ENCODE results near the gene PPIA. TPM values are rescaled to one million over a fixed set of nuclear protein-coding genes. Genes with fewer than 3 reads are reported as not detected.
"Not testable (repeated sequence)": the region's sequence is repeated elsewhere in the genome, so short reads cannot be mapped to it uniquely, and the experiment has no call there.

The PPIA gene
- polyA plus RNA-seq, 3 donors: 1,342 to 1,541 (median 1,458) TPM

DNA sequence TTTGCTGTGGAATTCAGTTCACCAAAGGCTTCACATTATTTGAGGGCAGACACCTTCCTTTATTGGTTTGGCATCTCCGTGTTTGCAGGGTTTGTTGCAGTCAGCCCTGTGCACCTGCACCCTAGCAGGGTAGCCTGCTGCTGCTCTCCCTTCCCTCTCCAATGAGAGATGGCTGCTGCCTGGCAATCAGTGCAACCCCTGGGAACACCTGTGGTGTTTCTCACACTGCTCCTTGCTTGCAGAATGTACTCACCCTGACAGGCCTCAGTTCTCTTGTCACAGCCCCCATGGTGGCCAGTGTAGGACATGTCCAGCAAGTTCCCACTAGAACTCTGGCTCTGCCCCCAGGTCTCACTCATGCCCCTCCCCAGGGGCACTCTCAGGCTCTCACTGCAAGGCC, 12.1 kb upstream of the PPIA start:
- no peak for DNase-seq (ENCODE audit: low read depth in 3 of 3, low spot score in 2 of 3)

DNA sequence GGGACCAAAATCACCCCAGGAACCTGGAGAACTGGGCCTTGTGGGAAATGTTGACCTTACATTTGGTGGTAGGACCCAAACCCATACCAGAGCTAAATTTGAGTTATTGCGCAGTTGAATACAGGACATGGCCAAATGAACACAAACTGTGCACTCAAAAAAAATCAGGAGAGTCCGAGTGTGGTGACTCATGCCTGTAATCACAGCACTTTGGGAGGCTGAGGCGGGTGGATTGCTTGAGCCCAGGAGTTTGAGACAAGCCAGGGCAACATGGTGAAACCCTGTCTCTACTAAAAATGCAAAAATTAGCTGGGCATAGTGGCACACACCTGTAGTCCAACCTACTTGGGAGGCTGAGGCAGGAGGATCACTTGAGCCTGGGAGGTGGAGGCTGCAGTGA, 11.3 kb upstream of the PPIA start:
- DNase-seq (ENCODE audit: low read depth in 3 of 3, low spot score in 2 of 3): not testable (repeated sequence)

DNA sequence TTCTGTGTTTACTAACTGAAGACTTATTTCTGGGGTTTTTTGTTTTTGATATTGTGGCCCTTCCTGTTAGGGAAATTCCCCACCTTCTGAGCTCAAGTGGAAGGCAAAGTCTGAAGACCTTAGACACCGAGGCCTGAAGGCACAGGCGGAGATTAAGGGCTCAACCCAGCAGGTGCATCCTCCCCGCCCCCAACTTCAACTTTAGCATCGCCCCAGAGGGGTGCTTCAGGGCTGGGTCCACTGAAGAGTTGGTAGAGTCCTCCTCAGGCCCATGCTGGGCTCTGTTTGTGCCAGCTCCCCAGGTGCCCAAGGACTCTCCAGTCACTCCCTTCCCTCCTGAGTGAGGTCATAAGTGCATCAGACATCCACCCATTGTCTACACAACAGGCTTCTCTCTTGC, 9.4 kb upstream of the PPIA start:
- no peak for DNase-seq (ENCODE audit: low read depth in 3 of 3, low spot score in 2 of 3)

DNA sequence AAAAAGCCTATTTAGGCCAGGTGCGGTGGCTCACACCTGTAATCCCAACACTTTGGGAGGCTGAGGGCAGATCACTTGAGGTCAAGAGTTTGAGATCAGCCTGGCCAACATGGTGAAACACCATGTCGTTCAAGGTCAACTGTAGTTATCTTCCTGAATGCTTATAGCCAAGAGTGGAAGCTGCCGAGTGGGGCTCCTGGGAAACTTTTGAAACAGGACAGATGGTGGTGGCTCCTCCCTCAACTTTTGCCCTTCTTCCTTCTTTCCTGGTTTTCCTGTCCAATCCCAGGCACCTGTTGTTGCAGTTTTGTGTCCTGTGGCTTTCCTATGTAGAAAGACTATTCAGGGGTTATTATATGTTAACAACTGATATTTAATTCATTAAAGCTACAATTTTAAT, 8.7 kb upstream of the PPIA start:
- DNase-seq (ENCODE audit: low read depth in 3 of 3, low spot score in 2 of 3): no peak

DNA sequence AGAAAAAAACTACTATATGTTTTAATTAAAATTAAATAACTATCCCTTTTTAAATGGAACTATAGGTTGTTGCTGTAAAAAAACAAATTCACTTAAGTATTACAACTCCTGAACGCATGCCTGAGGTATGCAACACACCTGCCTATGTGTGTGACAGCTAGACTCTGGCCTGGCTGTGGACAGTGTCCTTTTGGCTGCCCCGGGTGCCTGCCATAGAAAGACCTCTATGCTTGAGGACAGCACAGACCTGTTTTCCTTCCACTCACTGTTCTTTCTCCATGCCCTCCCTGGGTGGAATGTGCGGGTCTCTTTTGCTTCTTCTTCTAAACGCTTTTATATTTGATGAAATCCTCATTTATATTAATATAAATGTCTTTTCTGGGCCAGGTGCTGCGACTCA, 6.5 kb upstream of the PPIA start:
- no peak for DNase-seq (ENCODE audit: low read depth in 3 of 3, low spot score in 2 of 3)

DNA sequence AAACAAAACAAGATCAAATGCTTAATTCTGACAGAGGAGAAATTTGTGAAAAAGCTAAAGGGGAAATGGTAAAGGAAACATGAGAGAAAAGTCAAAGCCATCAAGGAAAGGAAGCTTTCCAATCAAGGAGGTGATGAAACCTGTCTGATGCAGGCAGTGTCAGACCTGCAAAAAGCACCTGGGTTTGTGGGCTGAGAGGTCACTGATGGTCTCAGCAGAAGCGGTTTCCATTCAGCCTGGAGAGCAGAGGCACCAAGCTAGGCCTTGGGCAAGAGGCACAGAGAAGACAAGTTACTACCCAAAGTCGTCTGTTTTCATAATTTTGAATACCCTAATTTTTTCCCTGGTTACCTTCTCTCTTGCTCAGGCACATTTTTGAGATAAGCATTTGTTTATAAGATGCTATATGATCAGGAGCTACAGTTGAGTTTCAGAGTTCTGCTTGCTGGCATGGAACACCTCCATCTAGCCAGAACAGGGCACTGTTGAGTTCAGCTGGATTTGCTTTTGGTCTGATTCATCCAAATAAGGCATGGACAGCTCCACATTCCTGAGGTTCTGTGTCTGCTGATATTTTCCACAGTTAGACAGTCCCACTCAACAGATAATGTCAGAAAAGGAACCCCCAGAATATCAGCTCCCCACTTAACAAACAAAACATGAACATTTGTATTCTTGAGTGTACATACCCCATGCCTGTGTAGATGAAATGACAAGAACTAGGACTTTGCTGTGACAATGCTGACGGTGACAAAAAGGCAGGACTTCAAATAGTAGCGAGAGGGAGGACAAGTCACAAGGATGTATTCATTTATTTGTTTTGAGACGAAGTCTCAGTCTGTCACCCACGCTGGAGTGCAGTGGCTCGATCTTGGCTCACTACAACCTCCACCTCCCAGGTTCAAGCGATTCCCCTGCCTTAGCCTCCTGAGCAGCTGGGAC, 4.9 kb upstream of the PPIA start:
- no peak for DNase-seq (ENCODE audit: low read depth in 3 of 3, low spot score in 2 of 3)

DNA sequence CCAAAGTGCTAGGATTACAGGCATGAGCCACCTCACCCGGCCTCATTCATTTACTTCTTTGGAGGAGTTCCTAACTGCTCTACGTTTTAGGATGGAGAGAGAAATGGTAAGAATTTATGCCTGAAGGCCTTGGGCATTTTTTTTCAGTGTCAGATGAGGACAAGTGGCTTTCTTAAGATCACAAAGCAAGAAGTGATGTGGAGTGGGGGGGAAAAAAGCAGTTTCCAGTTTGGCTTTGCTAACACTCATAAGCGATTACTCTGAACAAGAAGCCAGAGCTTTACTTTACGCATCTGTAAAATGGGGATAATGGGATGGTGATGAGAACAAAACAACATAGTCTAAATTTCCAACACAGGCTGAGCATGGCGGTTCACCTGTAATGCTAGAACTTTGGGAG, 2.6 kb upstream of the PPIA start:
- DNase-seq (ENCODE audit: low read depth in 3 of 3, low spot score in 2 of 3): no peak

DNA sequence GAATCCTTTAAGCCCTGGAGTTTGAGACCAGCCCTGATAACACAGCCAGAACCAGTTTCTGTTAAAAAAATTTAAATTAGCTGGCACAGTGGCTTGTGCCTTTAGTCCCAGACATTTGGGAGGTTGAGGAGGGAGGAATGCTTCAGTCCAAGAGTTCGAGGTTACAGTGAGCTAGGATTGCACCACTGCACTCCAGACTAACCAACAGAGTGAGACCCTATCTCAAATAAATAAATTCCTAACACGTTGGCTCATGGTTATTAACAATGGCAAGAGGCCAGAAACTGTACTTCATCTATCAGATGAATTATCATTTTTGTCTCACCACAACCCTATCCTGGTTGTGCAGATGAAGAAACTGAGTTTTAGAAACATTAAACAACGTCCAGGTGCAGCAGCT, 2.1 kb upstream of the PPIA start:
- DNase-seq (ENCODE audit: low read depth in 3 of 3, low spot score in 2 of 3): no peak

DNA sequence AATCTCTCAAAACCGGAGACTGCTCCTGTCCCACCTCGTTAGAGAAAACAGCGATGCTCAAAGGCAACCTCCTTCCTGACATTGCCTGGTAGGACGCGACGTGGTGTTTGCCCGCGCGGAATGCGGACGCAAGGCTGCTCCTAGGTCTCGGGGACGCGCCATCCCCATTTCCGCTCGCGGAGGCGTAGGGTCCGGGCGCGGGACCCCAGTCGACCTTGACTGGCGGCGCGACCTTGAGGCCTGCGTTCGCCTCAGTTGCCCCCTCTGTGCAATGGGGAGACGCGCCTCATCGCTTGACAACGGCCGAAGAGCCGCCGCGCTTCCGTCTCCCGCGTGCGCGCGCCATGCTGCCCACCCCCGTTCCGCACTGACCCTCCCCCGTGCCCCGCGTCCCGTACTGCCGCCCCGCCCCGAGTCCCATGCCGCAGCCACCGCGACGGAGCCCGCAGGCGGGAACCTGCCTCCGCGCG, 412 bp upstream of the PPIA start:
- peak; percentile 34 to 40 (median 36) for DNase-seq (ENCODE audit: low read depth in 3 of 3, low spot score in 2 of 3)

DNA sequence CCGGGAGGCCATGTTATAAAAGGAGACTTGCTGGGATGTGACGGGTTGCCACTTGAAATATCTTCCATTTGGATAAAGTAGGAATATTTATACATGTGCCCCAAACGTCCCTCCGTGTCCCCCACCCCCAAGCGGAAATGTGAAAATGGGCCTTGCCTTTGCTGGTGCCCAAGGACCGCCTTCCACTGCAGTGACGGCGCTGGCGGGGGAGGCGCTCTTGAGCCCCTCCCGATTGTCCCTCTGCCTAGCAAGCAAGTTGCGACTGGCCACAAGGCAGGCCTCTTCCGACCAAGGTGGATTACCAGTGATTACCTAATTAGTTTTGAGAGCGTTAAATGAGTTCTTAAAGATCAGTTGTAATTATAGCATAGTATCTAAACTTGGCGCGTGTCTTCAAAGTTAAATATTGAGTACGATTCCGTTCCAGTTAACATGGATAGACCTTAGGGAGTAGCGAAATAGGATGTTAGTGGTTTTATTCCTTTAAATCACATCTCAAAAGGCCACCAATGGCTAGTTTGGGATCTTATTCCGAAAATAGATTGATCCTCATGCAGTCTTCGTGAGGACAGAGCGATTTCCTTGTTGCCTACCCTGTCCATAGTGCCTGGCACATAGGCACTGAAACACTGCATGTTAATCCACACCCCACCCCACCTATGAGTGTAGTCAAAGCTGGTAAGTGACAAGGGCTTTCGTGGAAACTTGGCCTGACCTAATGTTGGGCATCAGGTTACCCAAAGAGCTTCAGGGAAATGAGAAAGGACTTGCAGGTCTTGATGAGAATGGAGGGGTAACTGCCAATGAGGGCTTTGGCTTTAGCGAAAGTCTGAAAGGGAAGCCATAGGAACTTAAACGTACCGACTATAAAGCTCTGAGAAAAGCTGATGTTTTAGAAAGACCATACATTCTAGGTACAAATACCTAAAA, 1.1 kb downstream of the PPIA start:
- DNase-seq (ENCODE audit: low read depth in 3 of 3, low spot score in 2 of 3): peak; percentile 54 to 78 (median 73)

DNA sequence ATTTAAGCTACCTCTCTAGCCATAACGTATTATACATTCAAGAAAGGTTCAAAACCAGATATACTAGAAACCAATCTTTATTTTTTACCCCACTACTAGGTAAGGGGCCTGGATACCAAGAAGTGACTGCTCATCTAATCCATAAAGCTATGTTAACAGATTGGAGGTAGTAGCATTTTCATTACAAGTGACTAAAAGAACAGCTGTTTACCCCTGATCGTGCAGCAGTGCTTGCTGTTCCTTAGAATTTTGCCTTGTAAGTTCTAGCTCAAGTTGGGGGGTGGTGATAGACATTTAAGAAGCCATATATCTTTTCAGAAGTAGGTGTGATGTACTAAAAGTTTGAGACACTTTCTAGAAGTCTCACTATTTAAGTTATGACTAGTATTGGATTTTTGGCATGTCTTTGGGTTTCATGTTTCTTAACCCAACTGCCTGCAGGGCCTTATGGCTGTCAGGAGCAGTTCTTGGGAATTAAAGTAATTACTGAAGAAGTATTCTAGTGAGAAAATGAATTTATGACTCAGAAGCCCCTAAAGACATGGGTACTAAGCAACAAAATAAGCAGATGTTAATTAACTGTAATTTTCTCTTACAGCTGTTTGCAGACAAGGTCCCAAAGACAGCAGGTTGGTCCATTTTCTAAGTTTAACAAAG, 2.3 kb downstream of the PPIA start:
- DNase-seq (ENCODE audit: low read depth in 3 of 3, low spot score in 2 of 3): no peak

DNA sequence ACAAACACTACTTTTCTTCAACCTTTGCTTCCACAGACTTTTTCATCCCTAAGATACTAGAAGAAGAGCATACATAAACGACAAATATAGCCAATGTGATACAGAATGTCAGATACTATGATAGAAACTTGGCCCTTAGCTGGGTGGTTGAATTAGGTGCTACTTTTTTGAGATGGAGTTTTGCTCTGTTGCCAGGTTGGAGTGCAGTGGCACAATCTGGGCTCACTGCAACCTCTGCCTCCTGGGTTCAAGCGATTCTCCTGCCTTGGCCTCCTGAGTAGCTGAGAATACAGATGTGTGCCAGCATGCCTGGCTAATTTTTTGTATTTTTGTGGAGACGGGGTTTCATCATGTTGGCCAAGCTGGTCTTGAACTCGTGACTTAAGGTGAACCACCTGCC, 3.5 kb downstream of the PPIA start:
- DNase-seq (ENCODE audit: low read depth in 3 of 3, low spot score in 2 of 3): no peak

DNA sequence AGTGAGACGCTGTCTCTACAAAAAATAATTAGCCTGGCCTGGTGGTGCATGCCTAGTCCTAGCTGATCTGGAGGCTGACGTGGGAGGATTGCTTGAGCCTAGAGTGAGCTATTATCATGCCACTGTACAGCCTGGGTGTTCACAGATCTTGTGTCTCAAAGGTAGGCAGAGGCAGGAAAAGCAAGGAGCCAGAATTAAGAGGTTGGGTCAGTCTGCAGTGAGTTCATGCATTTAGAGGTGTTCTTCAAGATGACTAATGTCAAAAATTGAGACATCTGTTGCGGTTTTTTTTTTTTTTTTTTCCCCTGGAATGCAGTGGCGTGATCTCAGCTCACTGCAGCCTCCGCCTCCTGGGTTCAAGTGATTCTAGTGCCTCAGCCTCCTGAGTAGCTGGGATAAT, 5.4 kb downstream of the PPIA start:
- no peak for DNase-seq (ENCODE audit: low read depth in 3 of 3, low spot score in 2 of 3)

DNA sequence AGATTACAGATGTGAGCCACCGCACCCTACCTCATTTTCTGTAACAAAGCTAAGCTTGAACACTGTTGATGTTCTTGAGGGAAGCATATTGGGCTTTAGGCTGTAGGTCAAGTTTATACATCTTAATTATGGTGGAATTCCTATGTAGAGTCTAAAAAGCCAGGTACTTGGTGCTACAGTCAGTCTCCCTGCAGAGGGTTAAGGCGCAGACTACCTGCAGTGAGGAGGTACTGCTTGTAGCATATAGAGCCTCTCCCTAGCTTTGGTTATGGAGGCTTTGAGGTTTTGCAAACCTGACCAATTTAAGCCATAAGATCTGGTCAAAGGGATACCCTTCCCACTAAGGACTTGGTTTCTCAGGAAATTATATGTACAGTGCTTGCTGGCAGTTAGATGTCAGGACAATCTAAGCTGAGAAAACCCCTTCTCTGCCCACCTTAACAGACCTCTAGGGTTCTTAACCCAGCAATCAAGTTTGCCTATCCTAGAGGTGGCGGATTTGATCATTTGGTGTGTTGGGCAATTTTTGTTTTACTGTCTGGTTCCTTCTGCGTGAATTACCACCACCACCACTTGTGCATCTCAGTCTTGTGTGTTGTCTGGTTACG, 6.0 kb downstream of the PPIA start:
- DNase-seq (ENCODE audit: low read depth in 3 of 3, low spot score in 2 of 3): no peak

DNA sequence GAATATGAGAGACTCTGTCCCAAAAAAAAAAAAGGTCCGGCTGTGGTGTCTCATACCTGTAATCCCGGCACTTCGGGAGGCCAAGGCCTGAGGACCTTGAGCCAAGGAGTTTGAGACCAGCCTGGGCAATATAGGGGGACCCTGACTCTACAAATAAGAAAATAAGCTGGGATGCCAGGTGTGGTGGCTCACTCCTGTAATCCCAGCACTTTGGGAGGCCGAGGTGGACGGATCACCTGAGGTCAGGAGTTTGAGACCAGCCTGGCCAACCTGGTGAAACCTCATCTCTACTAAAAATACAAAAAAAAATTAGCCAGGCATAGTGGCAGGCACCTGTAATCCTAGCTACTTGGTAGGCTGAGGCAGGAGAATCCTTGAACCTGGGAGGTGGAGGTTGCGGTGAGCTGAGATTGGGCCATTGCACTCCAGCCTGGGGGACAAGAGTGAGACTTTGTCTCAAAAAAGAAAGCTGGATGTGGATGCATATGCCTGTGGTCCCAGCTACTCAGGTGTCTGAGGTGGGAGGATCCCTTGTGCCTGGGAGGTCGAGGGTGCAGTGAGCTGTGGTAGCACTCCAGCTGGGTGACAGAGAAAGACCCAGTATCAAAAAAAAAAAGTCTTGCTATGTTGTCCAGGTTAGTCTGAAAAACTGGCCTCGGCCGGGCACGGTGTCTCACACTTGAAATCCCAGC, 7.5 kb downstream of the PPIA start:
- not testable (repeated sequence) for DNase-seq (ENCODE audit: low read depth in 3 of 3, low spot score in 2 of 3)

DNA sequence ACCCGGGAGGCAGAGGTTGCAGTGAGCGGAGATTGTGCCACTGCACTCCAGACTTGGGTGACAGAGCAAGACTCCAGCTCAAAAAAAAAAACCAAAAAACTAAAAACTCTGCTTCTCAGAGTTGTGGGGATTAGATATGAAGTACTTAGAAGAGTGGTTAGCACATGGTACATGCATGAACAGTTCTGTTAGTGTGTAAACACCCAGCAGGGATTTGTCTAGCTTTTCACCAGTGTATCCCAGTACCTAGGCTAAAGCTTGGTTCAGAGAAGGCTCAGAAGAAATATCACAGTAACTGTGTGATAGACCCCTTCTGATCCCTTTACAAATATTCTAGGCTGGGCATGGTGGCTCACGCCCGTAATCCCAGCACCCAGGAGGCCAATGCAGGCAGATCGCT, 9.5 kb downstream of the PPIA start:
- no peak for DNase-seq (ENCODE audit: low read depth in 3 of 3, low spot score in 2 of 3)

DNA sequence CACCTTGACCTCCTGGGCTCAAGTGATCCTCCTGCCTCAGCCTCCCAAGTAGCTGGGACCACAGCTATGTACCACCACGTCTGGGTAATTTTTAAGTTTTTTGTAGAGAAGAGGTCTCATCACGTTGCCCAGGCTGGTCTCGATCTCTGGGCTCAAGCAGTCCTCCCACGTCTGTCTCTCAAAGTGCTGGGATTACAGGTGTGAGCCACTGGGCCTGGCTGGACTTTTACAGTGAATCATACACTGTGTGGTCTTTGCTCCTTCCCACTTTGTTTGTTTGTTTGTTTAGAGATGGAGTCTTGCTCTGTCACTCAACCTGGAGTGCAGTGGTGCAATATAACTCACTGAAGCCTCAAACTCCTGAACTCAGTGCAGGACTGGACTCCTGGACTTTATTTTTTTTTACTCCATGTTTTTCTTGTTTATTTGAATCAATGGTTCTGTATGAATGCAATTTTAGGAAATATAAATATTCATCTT, 12.5 kb downstream of the PPIA start:
- DNase-seq (ENCODE audit: low read depth in 3 of 3, low spot score in 2 of 3): no peak

DNA sequence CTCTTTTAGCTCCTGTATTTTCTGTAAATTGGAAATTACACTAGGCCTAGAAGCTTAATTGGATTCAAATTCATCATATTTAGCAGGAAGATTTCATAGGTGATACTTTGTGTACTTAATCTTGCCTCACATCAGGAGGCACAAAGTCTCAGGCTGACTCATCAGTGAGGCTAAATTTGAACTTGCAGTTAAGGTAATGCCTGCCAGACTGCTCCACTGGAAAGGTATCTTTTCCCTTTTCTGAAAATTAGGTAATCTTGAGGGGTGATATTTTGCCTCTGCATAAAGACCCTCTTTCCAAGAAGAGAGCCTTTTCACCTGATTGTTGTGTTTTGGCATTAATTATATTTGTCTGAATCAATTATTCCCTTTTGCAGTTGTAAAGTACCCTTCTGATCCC, 14.6 kb downstream of the PPIA start:
- no peak for DNase-seq (ENCODE audit: low read depth in 3 of 3, low spot score in 2 of 3)

DNA sequence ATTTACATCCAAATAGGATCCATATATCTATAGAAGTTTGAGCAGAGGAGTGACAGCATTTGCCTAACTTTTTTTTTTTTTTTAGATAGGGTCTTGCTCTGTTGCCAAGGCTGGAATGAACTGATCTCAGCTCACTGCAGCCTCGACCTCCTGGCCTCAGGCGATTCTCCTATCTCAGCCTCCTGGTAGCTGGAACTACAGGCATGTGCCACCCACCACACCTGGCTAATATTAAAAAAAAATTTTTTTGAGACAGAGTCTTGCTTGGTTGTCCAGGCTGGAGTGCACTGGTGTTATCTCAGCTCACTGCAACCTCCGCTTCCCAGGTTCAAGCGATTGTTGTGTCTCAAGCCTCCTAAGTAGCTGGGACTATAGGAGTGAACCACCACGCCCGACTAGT, 15.1 kb downstream of the PPIA start:
- DNase-seq (ENCODE audit: low read depth in 3 of 3, low spot score in 2 of 3): no peak

DNA sequence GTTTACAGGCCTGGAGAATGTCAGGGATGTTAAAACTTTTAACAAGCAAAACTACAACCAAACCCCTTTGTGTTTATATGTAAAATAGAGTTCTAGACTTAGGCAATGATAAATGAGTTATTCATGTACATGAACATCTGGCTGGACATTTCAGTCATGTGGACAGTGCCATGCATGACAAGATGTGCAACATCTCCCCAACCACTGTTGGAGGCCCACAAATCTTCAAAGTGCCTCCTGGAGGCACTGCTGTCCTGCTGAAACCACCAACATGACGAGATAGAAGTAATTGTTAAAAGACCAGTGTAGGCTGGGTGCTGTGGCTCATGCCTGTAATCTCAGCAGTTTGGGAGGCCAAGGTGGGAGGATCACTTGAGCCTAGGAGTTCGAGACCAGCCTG, 18.4 kb downstream of the PPIA start:
- no peak for DNase-seq (ENCODE audit: low read depth in 3 of 3, low spot score in 2 of 3)

Measured in right renal cortex interstitium (tissue), 3 donors.